ENCODE measurements around the gene PRXL2B.

The PRXL2B gene

DNA sequence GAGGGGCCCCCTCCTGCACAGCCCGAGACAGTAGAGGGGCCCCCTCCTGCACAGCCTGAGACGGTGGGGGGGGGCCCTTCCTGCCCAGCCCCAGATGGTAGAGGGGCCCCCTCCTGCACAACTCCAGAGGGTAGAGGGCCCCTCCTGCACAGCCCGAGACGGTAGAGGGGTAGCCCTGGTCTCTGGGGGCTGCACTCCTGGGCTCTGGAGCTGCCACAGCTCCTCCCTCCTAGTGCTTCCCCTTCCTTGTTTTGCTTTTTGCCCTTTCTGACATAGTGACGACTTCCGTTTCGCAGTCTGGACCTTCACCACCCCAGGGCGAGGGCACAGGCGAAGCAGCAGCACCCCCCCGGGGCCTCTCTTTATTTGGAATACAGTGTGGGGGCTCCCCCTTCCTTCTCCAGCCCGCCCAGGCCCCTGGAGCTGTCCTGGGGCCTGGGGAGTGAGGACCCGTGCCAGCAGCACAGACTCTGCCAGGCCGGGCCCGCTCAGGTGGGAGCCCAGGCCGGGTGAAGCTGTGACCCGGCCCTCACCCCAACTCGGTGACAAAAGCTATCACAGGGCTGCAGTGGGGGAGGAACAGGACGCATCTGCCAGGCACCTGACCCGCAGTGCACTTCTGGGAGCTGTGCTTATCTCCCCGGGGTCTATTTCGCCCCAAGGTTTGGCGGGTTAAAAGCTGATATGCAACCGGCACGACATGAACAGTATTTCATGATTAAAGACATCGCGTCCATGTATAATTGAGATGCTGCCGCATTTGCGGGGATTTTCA is 1.1 kb upstream of the PRXL2B start:
- DNase-seq (ENCODE audit: low spot score): peak; percentile 59

GRCh38 chr1:2587071-2587859 is 688 bp downstream of the PRXL2B start:
- peak; percentile 61 for DNase-seq (ENCODE audit: low spot score)

GRCh38 chr1:2587860-2588571 is 1.4 kb downstream of the PRXL2B start:
- no peak for DNase-seq (ENCODE audit: low spot score)

- no peak for DNase-seq (ENCODE audit: low spot score)
These were observed 2.3 kb downstream of the PRXL2B start for GRCh38 chr1:2588661-2589430.

DNA sequence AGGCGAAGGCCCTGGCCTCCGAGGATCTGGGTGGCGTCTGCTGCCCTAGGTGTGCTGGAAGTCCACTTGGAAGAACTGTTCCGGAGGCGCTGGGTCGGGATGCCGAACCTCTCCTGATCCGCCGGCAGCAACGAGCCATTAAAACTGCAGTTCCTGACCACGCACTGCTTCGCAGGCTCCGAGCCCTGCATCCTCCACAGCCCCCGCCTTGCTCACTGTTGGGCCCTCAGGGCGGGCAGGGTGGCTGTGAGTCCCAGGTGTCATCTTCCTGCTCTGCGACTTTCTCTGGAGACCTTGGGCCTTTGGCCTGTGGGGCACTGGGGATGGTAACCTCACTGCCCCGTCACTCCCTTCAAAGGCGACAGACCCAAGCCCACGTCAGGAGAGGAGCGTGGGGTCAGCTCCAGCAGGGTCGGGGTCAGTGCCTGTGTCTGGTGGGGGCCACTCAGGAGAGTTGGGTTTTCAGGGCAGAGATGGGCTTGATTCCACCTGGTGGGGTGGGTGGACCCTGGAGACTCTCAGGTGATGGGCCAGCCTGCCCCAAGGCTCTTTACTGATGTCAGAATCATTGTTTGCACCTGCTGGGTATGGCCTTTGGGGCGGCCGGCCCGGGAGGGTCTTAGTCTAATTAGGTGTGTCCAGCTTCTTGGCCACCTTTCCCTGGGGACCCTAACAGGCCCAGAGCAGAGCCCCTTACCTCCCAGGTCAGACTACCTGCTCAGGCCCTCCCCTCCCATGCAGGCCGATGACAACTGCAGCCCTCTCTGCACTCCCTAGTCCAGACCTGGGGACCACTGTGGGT is 3.1 kb downstream of the PRXL2B start:
- DNase-seq (ENCODE audit: low spot score): no peak

DNA sequence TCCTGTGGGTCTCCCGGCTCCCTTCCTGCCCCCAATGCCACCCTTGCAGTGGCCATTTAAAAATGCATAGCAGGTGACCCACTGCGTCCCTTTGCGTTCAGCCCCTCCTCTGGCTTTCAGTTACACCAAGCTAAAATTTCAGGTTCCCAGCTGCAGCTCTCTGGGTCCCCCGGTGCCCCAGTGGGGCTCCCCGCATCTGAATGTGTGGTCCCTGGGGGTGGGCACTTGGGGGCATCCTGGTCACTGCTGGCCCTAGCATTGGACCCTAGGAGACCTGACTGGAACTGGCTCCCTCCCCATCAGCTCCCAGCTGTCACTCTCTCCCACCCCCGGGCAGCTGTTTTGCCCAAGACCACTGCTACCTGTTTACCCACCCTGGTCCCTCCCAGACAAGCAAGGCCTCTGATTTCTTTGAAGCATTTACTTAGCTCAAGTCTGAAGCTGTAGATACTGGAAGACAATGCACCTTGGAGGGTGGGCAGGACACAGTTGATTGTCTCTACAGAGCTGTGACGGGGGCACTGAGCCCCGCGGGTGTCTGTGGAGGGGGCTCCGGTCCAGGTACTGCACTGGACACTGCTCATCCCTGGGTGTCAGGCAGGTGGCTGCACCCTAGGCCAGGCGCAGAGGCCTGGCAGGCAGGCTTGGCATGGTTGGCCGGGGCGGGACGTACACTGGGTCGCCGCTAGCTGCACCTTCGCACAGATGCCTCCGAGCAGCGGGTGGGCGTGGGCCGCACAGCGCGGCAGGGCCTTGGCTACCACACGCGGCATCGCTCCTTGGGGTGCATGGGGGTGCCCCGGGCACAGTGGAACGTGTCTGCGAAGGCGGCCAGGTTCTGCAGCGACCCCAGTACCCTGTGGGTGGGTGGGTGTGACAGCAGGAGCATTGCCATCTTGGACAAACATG is 3.9 kb downstream of the PRXL2B start:
- DNase-seq (ENCODE audit: low spot score): no peak

DNA sequence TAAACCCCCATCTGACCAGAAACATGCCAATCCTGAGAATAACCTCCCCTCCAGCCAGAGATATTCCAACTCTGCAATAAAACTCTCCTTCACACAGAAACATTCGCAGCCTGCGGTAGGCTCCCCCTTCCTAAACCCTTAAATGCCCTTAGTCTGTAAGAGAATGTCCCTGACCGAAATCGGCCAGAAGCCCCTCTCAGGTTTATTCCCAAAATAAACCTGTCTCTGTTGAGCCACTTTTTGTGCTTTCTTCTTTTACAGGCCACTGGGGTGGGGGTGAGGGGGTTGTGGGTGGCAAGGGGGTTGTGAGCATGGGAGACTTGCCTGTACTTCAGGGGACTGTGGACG is 4.6 kb downstream of the PRXL2B start:
- no peak for DNase-seq (ENCODE audit: low spot score)

- DNase-seq (ENCODE audit: low spot score): no peak
These were observed 5.1 kb downstream of the PRXL2B start for GRCh38 chr1:2591581-2592261.

DNA sequence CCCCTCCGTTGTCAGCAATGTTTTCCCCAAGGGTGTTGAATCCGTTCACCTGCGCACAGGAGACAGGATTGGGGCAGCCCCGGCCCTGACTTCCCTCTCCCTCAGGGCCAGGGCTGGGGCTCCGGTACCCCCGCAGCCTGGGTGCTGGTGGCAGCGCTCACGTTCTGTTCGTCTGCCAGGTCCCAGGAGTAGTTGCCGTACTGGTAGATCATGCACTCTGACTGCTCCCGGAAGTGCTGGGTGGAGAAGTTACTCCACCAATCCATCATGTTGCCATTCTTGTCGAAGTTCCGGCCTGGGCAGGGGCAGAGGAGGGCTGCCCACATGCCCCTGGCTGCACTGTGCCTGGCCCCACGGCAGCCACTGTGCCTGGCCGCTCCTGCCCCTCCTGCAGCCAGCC is 6.1 kb downstream of the PRXL2B start:
- no peak for DNase-seq (ENCODE audit: low spot score)

DNA sequence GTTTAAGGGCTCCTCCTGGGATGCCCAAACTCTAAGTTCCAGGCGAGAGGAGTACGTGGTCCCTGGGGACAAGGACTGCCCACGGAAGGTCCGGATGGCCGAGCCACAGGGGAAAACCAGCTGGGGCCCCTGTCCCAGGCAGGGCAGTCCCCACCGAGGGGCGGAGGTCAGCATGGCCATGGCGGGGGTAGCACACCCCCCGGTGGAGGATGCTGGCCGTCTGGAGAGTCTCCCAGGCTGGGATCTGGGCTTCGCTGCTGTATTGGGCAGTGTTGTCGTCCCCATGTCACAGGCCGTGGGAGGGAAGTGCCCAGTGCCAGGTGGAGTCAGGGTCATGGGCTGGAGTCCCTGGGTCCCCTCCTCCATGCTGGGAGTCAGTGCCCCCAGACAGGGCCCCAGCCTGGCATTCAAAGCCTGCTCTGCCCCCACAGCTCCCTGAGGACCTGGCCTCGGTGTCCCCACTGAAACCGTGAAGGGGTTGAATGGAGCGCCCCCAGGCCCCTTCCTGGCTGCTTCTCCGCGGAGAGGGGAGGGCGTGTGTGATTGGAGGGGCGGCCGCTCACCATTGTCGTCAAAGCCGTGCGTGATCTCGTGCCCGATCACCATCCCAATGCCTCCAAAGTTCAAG is 6.8 kb downstream of the PRXL2B start:
- no peak for DNase-seq (ENCODE audit: low spot score)

DNA sequence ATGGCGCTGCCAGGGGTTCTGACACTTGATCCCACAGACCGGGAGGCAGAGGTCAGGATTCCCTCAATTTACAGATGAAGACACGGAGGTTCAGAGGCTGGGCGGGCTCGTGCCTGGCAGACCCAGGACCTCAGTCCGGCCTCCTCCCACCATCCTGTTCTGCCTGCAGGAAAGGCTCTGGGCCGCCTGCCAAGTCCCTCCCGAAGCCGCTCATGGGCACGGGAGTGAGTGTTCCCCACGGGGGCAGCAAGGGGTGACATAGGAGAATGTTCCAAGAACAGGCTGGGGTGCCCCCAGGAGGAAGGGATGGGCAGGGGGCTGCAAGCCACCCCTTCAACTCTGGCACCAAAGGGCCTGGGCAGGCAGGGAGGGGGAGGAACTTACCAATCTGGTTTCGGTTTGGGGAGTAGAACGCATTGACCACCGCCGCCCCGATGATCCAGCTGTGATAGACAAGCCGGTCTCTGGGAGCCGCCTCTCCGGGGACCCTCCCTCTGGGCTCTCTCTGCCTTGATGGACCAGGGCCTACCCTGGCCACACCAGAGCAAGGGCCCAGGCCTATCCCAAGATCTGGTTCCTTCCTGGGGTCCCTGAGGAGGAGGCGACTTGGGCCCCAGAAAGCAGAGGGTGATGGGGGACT is 7.5 kb downstream of the PRXL2B start:
- peak; percentile 69 for DNase-seq (ENCODE audit: low spot score)

- DNase-seq (ENCODE audit: low spot score): no peak
These were observed 8.1 kb downstream of the PRXL2B start for GRCh38 chr1:2594641-2595131.

DNA sequence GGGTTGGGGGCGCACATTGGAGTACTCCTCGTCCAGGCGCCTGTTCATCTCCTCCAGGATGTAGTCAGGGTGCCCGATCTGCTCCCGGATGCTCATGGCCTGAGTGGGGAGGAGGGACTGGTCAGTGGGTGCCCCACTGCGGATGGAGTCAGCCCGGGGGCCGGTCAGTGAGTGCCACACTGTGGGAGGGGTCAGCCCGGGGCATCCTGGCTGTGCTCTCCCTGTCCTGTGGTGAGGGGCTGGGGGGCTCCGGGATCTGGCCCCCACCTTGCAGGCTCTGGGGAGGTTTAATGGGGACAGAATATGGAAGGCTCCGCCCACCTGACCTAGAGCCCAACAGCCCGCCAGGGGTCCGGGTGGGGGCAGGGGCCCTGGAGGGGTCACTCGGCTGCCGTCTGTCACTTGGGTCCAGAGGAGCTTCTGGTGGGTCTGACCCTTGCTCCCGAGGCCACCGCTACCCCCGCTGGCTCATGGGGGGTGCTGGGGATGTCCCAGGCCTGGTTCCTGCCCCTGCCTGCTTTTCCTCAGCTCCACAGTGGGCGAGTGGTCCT is 8.8 kb downstream of the PRXL2B start:
- no peak for DNase-seq (ENCODE audit: low spot score)

DNA sequence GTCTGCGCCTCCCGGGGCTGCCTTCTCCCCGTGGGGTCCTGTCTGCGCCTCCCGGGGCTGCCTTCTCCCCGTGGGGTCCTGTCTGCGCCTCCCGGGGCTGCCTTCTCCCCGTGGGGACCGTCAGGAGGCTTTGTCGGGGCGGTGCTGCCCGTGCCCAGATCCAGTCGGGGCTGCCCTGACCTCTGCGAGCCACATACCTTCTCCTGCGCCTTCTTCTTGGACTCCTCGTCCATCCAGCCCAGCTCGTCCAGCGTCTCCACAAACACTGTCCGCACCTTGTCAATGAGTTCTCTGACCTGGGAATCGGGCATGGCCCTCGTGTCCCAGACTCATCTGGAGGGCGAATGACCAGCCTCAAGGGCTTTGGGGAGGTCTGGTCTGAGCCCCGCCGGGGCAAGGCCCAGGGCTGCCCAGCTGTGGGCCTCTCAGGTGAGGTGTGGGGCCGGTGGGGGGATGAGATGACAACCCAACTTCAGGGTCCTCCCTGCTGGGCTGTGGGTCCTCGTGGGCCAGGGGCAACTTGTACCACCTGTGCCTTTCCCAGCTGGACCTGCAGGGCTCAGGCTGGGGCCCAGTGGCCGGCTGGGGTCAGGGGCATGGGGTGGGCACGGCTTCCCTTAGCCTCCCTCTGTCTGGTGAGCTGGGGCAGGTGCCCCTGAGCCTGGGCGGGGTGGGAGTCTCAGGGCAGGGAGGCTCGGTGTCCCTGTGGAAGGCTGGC is 9.4 kb downstream of the PRXL2B start:
- no peak for DNase-seq (ENCODE audit: low spot score)

DNA sequence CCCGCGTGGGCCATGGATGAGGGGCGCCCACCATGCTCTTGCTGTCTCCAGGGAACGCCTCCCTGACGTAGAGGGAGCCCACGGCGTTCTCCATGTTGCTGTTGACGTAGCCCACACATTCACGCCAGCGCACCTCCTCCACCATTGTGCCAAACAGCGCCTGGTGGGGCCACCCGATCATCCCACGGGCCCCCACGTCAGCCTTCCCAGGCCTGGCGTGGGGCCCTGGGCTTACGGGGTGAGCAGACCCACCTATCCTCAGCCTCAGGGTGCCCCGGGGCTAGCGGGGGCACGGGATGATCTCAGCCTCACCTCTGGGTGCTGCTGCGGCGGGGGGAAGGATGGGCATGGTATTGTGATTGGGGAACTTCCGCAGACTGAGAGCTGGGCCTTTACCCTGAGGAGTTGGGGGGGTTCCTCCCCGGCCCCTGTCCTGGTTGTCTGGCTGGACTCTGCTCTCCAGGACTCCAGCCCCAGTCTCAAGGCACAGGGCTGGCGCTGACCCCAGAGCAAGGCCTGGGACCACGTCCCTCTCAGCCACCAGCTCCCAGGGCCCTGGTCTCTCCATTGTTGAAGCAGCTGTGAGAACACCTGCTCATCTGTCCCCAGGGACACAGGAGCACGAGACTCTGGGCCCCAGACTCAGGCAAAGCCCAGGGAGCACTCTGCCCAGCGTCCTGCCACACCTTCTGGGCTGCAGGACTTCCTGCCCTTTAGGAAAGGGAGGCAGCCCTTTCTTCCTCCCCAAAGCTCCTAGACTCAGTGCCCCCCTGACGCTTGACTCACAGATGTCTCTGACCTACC is 10.2 kb downstream of the PRXL2B start:
- no peak for DNase-seq (ENCODE audit: low spot score)

GRCh38 chr1:2597441-2598328 is 11.1 kb downstream of the PRXL2B start:
- no peak for DNase-seq (ENCODE audit: low spot score)
